Skin of body (tissue), 2 donors: ENCODE measurements around the gene HOXA6. TPM values are rescaled to one million over a fixed set of nuclear protein-coding genes. Genes with fewer than 3 reads are reported as not detected.

ENCODE experiments used
- DNase-seq: peaks from one replicate; lab custom pipeline; 2025; lab: John Stamatoyannopoulos, UW
- total RNA-seq: library from RNA; depleted of rRNA; stranded (reverse); fragments of >200 nt; gene quantifications from one replicate; pipeline ENCODE4 v1.2.3, GENCODE V29; 2014

Gene HOXA6
- total RNA-seq, 1 donor from 2014 or later = 3.3 TPM

DNA sequence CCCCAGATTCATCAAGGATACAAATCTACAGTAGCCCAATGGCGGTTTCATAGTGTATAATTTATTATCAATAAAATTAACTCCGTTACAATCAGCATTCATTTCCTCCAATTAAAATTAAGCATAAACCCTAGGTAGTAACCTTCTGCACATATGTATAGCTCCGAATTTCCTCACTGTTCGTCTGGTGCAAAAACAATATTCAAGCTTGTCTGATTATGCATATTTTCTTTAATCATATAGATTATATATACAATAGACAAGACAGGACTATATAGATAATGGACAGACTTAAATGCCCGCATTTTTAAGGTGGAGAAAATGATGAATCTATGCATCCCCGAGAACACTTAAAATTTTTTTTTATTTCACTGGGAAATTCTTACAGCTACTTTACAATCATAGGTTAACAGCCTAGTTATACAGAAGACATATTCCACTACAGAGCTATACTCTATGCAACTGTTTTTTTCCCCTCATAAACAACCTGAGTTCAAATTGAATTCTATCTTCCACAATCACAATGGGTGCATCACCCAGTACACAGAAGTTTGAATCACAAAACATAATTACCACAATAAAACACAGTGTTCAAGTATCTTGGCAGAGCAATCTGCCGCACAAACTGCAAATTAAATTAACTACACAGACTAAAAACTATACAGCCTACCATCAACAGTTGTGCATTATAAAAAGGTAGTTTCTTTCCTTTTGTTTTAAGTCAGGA lies 15.2 kb upstream of the HOXA6 start:
- no peak for DNase-seq

- DNase-seq = no peak
Observed at GRCh38 chr7:27161721-27162560, 14.4 kb upstream of the HOXA6 start.

GRCh38 chr7:27161214-27161720 lies 13.7 kb upstream of the HOXA6 start:
- no peak for DNase-seq

DNA sequence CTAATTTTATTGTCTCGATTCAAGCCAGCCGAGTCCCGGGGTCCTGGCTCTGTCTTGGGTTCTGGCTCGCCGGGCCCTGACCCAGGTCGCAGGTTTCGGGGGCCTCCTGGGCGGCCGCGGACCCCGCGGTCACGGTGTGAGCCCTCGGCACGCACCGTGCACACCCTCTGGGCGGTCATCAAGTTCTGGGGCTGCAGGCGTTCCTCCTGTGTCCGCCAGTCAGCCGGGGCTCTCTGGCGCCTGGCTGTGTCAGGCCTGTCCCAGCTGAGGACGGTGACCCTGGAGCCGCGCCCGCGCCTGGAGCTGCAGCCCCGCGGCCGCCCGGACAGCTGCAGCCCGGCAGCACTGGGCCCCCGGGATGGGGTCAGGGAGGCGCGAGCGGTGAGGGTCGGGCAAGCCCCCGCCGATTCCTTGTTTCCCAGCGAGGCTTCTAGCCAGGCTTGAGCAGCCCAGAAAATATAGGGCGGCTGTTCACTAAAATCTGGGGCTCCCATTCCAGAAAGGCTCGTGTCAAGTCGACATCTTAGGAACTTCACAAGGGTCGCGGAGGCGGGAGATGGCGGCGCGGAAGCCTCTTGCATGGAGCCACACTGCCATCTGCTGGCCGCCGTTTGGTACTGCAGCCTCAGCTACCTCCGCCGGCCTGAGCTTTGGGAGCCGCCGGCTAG lies 13.1 kb upstream of the HOXA6 start:
- peak; percentile 89 for DNase-seq

GRCh38 chr7:27160145-27160545 lies 12.6 kb upstream of the HOXA6 start:
- no peak for DNase-seq

- DNase-seq = no peak
Observed at GRCh38 chr7:27159266-27160144, 11.9 kb upstream of the HOXA6 start.

DNA sequence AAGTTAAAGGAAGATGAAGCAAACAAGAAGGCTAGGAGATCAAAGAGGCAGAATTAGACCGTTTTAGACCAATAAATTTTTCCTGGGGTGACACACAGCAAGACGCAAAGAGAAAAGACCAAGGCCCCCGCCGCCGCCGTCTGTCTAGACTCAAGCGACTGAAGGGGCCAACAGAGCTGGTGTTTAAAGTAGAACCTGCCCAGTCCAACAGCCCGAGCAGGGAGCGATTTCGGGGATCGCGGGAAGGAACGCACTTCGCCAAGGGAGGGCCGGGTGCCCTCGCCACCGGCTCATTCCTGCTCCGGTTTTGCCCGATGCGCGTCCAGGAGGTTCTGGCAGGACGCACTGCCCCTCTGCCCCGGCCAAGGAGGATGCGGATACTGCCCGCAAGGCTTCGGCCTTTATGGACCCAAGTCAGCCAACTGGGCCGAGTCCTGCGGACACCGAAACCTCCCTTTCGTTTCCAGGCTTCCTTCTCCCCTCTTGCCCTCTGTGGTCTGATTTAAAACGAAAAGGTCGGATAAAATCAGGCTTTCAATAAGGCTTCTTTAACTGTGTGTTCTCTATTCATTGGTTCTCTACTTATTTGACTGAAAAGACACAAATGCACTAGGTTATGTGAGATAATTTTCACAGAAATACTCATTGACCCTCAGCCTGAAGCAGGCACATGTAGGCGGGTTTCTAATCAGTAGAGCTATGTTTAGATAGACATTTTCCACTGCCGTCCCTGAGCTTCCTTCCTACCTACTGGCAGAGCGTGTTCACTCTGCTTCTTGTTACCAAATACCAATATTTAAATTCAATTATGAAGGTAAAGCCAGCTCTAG lies 11.1 kb upstream of the HOXA6 start:
- DNase-seq = no peak

GRCh38 chr7:27157702-27158431 lies 10.3 kb upstream of the HOXA6 start:
- DNase-seq = no peak

DNA sequence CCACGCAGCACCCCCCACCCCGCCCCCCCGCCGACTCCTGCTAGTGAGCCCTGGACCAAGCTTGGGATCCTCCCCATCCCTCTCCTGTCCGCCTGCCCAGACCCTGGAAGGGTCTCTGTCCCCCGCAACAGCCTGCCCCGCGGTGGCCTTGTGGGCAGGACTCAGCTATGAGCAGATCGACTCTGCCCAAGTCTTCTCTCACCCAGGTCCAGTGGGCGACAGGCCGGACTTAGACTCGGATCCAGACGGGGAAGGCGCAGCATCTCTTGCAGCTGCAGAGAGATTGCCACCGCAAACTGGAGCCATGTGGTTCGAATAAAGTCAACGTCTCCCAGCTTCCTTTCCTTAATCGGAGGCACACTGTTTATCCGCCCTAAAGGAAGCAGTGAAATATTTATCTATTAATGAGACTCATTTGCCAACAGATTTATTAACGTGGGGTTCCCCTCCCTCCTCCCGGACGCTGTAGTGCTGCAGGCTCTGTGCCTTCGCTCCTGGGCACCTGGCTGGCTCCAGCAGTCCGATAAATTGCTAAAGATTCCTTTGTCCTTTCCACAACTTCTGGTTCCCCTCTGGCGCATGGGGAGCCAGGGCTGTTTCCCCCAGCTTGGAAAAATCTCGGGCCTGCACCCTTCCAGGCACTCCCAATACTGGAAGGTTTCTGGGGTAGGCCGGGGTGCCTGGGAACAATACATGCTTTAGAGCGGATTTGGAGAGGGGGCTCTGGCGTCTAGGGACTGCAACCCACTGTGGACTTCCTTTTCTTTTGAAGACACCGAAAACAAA lies 9.5 kb upstream of the HOXA6 start:
- no peak for DNase-seq

- no peak for DNase-seq
Observed at GRCh38 chr7:27156508-27156898, 8.9 kb upstream of the HOXA6 start, which contains the start of gene HOXA7. Gene HOXA7 (minus strand): TSS chr7:27156675. CDS start chr7:27156545, 130 bp downstream.

DNA sequence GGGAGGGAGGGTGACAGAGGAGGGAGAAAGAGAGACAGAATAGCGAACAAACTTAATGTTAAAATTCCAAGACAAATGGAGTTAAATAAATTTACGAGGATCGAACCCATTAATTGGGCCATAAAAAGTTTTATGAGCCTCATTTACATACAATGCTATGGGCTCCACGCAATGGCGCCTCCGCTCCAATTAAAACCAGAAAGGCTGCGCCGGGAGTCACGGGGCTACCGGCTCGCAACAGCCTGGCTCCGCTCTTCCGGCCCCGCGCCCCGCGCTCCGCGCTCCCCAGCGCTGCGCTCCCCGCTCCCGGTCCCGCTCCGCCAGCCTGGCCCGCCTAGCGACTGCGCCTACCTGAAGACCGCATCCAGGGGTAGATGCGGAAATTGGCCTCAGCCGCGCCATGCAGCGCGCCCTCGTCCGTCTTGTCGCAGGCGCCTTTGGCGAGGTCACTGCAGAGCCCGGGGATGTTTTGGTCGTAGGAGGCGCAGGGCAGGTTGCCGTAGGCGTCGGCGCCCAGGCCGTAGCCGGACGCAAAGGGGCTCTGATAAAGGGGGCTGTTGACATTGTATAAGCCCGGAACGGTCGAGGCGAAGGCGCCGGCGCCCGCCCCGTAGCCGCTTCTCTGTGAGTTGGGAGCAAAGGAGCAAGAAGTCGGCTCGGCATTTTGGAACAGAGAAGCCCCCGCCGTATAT lies 8.4 kb upstream of the HOXA6 start:
- DNase-seq = no peak

DNA sequence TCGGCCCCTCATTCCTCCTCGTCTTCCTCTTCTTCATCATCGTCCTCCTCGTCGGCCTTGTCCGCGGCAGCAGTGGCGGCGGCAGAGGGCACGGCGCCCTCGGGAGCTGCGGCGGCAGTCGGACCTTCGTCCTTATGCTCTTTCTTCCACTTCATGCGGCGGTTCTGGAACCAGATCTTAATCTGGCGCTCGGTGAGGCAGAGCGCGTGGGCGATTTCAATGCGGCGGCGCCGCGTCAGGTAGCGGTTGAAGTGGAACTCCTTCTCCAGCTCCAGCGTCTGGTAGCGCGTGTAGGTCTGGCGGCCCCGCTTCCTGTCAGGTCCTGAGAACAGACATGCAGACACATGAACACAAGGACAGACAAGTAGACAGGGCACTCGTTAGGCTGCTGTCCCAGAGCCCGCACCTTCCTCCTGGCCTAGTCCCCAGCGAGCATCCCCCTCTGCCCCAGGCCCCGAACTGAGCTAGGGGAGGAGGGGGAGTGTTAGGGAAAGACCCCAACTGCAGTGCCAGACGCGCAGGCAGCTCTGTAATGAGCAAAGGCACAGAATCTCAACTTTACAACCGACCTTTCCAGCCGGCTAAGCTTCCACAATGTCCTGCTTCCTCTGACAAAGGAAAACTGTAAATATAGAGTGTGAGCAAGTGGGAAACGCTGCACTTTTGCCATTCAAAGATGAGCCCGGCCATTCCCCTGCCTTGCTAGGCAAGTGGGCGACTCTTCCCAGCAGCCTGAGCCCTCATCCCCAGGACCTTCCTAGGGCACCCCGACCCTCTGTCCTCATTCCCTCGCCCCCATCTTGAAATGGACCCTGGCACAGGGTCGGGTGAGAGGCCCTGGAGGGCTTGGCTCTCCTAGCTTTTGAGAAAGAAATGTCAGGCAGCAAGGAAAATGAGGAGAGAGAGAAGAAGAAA lies 7.6 kb upstream of the HOXA6 start:
- no peak for DNase-seq

GRCh38 chr7:27154369-27154768 lies 6.8 kb upstream of the HOXA6 start:
- DNase-seq = no peak

DNA sequence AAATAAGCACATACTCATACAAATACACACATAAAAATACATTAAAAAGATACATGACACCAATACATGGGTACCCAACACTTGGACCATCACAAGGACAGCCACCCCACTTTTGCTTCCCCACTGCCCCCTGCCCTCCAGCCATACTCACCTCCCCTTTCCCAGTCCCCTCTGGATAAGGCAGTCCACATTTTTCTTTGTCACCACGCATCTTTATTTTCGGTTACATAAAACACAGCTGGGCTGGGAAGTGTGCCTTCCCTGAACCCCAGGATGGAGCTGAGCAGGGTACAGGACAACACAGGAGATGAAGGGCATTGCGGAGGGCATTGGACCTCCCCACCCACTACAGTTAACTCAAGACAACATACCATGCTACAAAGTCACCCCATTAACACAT lies 6.0 kb upstream of the HOXA6 start:
- no peak for DNase-seq

GRCh38 chr7:27152816-27153442 lies 5.4 kb upstream of the HOXA6 start:
- no peak for DNase-seq
